Stimulated activated CD8-positive, alpha-beta memory T cell treated with anti-CD3 and anti-CD28 coated beads, Interleukin-2, amount 100 ng/mL, for 1 hour (primary cell): ENCODE measurements around the gene GRIN2A.

Experiments used
- DNase-seq, 2 donors: peaks; one replicate each; pipeline ENCODE4 v3.0.0-alpha.2; 2020; ENCODE audit warnings: low read depth in 2 of 2

The GRIN2A gene

DNA sequence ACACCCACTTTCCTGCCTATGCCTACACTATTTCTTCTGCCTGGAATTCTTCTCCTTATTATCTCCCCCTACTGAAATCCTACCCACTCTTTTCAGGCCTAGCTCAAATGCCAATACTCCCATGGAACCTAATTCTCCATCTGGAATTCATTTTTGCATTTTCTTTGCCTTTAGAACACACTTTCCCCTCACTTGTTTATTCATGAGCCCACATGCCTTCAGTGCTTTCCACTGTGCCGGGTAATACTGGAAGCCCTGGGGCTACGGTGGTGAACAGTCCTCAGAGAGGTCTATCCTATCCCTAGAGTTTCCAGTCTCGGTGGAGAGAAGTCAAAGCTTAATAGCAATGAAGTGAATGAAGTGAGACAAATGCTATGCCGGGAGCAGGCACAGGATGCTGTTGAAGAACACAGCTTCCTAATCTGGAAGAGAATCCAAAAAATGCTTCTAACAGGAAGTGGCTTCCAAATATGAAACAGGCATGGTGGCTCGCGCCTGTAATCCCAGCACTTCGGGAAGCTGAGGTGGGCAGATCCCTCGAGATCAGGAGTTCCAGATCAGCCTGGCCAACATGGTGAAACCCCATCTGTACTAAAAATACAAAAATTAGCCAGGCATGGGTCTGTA, 322.4 kb downstream of the GRIN2A start:
- DNase-seq, result no peak

DNA sequence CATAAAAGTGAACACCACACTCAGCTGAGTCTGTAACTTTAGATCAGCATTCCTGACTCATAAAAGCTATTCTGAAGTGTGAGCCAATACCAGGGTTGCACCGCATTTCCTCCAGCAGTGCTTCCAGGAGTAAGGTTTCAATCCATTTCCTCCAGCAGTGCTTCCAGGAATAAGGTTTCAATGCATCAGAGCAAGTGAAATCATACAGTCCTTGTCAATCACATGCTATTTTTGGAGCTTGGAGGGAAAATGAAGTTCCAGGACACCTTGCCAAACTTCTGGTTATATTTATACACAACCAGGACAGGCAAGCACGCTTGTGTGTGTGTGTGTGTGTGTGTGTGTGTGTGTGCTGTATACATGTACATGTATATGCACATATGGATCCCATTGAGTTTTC, 327.6 kb downstream of the GRIN2A start:
- DNase-seq, result no peak

DNA sequence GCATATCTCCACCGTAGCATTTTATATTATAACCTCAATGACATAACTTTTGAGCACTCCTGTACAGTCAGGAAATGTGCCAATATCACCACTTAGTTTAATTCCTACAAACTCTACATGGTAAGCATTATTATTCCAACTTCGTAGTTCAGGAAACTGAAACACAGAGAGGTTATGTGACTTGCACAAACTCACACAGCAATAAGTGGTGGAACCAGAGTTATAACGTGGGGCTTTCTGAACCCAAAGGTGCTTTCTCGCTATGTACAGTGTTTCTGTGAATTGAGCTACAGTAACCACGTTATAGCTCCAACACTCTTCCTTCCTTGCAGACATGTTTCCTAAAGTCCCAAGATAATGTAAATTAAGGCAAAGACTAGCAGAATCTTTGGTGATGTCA, 330.2 kb downstream of the GRIN2A start:
- no peak for DNase-seq

DNA sequence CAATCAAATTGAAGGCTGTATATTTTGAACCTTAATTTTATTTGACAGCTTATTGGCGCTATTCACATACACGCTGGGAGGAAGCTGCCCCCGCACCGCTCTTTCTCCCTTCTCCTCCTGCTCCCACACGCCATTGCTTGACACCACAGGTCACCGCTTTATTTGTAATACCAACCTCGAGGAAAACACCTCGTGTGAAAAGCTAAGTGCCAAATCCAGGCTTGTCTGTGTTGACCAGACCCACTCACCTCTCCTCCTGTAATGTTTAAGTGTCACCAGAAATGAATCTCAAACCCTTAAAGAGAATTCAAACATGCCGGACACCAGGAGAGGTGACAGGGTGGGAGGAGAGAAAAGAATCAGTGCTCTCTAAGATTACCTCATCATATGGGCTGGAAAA, 331.4 kb downstream of the GRIN2A start:
- no peak for DNase-seq

DNA sequence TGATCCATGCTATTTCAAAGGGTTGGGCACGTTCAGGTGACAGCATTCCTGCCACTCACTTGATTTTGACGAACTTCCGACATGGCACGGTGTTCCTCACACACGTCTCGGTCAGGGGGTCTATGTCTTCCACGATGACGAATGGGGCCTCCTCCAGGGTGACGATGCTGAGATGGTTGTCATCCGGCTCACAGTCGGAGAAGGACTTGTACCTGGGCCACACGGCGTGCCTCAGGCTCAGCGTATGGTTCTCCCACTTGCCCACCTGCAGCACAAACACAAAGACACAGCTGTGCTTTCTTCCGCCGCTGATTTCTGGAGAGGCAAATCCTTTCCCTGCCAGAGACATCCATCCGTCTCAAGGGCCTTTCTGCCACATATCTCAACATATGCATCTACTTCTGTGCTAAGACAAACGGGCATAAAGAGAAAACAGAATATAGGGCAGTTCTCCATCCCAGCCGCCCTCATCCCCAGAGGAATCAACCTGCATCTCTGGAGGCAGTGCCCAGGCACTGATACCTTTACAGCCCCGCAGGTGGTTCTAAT, 332.5 kb downstream of the GRIN2A start:
- no peak for DNase-seq

DNA sequence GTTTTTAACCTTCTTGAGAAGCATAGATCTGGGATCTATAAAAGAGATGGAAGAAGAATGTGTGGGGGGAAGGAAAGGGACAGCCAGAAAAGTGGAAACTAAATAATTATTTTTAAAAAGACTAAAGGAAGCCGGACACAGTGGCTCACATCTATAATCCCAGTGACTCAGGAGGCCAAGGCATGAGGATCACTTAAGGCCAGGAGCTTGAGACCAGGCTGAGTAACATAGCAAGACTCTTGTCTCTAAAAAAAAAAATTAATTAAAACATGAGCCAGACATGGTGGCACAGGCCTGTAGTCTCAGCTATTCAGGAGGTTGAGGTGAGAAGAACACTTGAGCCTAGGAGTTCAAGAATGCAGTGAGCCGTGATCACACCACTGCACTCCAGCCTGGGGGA, 335.1 kb downstream of the GRIN2A start:
- DNase-seq, result no peak

DNA sequence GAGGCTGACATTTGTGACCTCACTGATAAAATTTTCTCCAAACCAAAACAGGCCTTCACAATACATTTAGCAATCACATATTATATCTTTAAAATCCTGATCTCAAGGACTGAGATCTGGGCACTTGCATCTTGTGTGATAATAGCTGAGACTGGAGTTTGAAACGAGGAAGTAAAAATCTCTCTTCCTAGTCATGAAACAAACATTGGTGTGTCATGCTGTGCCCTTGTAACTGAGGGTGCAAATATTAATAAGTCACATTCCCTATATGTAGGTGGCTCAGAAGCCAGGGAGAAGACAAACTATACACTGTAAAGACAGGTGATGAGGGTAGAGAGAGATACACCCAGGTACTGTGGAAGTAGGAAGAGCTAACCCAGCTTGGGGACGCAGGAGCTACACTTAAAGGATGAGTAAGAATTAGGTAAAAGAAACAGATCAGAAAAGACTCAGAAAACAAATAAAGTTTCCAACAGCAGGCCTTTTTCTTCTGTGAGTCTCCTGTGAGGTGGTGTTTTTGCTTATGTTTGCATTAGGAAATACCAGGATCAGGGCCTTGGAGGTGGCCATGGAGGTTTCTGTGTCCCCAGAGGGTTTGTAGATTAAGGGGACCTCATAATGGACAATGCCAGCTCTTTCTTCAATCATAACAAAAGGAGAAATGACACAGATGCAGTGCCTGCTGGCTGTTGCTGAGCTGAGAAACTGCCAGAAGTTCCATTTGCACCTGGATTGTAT, 335.7 kb downstream of the GRIN2A start:
- DNase-seq, result no peak

DNA sequence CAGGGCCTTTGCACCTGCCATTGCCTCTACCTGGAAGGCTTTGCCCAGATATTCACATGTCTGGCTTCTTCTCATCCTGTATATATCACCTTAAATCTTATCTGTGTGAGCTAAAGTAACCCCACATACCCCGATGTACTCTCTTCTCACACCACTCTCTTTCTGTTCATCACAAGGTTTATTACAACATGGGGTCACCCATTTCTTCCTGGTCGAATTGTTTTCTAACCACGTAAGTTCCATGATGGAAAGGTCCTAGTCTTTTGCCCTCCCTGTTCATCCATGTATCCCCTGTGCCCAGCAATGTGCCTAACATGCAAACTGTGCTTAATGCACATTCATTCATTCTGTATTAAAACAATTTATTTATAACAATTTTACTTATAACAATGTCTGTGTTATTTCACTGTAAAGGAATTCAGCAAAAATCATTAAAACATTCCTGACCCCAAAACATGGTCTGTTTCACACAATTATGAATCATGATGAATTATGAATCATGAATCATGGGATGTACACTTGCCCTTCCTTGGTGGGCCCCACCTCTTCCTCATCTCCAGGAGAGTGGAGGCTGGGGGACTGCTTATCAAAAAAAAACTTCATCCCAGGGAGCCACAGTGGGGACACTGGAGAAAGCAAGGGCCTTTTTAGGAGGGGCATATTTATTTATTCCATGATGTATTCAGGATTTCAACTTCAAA, 336.4 kb downstream of the GRIN2A start:
- DNase-seq, result no peak

DNA sequence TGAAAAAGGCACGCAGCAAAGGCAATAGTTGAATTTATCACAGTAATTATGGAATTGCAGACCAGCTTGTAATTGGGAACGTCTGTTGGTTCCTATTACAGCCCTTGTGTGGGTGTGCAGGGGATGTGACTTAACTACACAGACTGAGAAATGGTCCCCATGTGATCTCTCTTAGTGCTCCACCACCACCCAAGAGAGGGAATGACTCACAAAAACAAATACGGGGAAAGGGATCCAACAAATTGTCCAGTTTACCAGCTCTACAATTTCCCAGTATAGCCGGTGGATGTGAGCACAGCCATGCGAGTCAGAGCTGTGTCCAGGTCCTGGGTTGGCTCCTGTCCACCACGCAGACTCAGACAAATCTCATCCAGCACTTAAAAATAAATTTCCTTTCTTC, 337.9 kb downstream of the GRIN2A start:
- no peak for DNase-seq

DNA sequence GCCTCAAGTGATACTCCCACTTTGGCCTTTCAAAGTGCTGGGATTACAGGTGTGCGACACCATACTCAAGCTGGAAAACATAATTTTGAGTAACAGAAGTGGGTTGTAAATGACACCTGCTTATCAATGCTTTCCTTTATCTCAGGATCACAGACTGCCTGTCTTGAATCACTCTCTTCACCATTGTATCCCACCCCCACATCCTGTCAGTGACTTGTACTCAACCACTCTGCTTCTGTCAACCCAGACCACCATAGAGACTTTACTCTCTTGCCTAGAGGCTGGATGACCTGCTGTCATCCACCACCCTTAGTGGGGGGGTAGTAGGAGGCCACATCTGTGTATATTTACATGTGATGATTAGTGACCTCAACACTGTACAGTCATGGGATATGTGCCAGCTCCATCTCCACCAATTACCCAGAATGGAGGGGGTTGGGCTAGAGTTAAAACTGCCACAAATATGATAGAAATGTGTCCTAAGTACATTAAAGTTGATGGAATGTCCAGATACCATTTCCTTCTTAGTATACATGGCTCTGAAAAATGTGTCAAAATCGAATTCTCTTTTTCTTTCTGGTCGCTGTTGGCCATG, 338.7 kb downstream of the GRIN2A start:
- DNase-seq, result no peak

DNA sequence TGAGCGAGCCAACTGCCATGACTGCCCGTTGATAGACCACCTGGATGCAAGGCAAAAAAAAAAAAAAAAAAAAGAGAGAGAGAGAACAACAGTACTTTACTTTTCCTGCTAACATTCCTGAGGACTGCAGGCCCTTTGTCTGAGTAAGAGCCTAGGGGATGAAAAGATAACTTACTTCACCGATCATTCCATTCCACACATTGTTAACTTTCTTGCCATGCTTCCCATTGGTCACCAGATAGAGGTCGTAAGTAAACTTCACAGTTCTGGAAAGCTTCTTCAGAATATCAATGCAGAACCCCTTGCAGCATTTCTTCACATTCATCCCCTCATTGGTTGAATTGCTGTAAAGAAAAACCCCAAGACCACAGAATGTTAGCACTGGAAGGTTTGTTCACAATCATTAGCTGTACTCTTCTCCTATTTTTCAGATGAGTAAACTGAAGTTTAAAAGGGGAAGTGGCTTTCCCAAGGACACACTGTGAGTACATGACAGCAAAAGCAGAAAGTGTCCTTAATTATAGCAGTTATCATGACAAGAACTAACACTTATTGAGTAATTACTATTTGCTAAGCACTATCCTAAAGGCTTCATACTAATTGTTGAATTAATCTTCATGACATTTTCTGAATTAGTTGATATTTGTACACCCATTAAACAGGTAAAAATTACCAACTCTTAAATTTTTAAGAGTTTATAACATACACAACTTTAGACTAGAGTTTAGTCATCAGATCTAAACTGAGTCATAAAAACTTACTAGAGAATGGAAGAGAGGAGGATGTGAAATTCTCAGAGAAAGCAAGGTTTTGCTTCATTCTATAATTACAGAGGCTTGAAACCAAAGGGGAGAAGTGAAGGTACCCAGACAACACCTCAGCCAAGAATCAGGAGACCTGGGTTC, 341.2 kb downstream of the GRIN2A start:
- DNase-seq, result no peak

DNA sequence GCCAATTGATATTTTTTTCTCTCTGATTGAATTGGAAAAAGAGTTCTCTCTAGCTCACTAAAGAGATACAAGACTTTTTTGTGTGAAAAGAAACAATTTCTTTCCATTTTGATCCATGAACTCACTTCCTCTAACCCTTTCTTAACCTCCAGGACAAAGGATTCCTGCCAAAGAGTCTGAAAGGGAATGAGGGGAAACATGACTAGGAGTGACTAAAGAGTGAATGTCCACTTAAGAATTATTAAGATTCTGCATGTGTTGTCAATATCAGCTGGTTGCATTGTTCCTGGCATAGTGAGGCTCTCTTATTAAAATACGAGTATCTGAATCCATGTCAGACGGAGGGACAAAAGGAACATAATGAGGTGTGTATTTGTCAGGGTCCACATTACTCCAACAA, 344.7 kb downstream of the GRIN2A start:
- no peak for DNase-seq

DNA sequence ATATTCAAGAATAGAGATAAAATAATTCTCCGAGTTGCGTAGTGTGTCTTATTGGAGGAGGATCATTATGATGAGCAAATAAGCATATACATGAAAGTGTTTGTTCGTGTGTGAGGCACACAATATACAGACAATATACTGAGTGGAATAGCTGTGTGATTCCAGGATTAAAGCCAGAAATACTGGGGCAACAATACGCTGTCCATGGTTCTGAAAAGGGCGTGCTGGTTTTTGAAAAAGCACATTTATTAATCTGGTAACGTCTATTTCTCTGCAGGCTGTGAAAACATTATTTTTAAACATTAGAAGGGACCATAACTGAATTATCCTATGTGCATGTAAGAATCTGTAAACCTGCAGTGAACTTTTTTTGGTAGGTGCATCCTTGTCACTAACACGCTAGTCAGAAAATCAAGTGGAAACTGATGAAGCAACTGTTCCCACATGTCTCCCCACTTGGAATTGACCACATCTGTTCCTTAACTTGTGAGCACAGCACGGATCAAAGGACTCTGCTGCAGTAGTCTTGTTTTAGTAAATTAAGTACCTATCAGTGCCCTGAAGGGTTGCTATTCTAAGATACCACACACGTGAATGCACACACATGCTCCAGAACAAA, 346.0 kb downstream of the GRIN2A start:
- DNase-seq, result no peak

DNA sequence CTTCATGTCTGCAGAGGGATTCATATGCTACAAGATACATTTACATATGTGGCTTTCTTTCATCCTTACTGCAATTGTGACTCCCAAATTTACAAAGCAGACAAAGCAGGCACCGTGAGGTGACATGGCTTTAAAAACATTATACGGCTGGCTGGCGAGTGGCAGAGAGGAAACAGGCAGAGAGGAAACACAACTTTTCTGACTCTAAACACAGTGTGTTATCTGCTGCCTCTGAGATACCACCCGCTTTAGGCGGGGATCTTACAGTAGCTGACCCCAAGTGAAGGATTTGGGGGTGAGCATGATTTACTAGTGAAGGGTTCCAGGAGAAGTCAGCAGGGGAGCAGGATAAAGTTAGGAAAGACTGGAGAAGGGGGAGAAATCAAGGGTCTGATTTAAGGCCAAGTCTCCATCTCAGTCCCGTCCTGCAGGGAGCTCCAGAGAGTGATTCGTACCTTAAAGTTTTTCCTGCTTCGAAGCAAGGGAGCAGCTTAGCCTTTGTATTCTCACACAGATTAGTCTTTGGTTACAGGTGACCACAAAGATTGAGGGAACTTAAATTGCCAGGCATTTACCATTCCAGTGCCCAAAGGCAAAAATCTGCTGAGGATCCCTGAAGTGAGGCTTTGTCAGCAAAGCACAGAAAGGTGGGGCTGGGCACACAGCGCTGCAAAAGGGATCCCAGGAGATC, 355.0 kb downstream of the GRIN2A start:
- DNase-seq, result no peak

DNA sequence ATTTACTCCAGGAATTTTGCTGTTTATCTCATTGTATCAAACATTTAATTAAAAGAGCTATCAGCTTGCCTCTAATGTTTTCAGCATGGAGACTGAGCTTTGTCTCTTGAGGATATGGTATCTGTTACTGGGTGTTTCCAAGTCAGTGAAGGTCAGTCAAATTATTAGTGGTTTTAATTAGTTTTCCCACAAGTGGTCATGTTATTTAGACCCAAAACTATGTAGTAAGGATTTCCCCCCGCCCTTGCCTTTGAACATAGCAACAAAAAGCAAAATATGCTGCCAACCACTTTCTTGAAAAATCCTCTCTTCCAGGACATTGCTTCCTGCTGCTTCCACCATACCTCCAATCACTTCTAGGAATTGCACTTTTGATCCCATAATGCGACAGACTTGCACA, 355.6 kb downstream of the GRIN2A start:
- no peak for DNase-seq

DNA sequence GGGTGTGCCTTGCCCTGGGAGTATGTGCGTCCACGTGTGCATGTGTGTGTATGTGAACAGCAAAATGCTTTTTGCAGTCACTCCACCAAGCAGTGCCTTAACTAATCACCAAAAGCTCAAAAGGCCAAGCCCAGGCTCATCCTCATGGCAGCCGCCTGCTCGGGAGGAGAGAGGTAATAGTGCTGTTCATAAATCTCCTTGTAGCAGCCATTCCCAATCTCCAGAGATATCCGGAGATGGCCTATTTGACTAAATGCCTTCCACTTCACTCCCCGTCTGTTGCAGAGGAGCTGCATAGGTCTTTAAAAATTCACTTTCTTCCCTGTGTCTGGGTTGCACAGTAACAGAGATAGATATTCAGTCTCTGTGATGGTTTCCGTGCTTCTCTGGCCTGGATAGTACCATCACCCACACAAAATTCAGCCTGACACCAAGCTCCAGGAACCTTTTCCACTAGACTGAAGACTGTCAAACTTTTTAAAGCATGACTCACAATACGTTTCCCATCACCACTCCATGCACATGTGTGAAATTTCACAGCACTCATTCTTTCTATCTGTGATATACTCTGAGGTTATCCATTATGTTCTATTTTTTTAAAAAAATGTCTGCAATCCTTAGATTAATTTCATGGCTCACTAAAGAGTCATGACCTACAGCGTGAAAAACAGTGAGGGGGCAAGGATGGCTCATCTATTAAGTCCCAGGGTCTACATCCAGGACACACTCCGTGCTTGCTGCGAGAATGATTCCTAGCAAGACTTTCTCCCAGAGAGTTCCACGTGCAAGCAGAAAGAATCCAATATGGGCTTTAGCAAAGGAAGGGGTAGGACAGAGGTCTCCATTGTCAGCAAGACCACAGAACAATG, 357.8 kb downstream of the GRIN2A start:
- no peak for DNase-seq

DNA sequence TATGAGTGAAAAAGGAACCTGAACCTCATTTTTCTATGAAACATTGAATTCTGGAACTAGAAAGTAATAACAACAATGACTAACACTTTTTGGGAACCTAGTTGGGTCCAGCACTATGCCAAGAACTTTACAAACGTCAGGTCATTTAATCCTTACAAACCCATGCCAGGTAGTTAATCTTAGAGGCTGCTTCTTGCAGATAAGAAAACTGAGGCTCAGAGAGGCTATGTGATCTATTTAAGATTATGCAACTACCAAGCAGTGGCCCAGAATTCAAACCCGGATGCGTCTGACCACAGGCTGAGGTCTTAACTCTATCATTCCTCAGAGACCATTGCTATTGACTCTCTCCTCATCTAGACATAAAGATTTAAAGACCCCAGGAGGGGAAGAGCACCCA, 358.7 kb downstream of the GRIN2A start:
- DNase-seq, result no peak

DNA sequence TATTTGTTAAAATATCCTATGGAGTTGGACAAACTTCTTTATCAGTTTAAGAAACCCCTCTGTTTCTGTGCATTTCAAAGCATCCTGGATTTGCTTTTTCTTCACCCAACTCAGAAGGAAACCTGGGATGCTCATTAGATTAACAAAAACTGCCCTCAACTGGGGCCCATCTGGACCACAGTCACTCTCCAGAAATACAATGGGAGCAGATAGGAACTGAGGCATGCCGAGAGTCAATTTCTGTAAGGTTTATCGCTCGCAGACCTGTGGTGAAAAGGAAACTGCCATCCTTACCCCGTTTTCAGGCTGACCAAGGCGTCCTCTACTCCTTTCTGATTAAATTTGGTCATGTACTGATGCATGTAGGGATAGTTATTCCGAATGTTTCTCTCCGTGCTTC, 360.3 kb downstream of the GRIN2A start:
- no peak for DNase-seq

DNA sequence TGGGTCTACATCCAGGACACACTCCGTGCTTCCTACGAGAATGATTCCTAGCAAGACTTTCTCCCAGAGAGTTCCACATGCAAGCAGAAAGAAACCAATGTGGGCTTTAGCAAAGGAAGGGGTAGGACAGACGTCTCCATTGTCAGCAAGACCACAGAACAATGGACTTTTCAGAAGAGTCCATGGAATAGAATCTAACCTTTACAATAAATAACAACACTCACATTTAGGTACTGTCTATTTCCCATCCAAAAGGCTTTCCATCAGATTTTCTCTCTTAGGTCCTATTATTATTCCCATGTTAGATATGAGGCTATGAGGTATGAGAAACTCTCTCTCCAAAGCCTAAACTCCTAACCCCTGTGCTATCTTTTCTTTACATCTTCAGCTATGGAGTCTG, 360.9 kb downstream of the GRIN2A start:
- DNase-seq, result no peak
